Astrocyte of the cerebellum (primary cell): Measurements from ENCODE around the gene MYL4.
"Not testable (repeated sequence)": the region's sequence is repeated elsewhere in the genome, so short reads cannot be mapped to it uniquely, and the experiment has no call there.

Source experiments
- DNase-seq: peaks from one replicate; pipeline ENCODE4 v3.0.0-alpha.2; 2011; ENCODE audit warnings: low read depth
- H3K4me3 ChIP-seq: 2 replicates; pipeline ENCODE4 v1.5.1; 2011; ENCODE audit warnings: mild to moderate bottlenecking, low read depth, low read length, moderate library complexity
- CTCF ChIP-seq: IDR thresholded peaks from 2 replicates; pipeline ENCODE4 v1.5.1; 2012; ENCODE audit warnings: low read length, low read depth, moderate library complexity, mild to moderate bottlenecking; ENCODE audit errors: missing control alignments
- in situ Hi-C: cut with HindIII; loops from 2 replicates; pipeline ENCODE4 v1.10.0; 2017; ENCODE audit warnings: low sequenced_read_pairs

MYL4 gene

DNA sequence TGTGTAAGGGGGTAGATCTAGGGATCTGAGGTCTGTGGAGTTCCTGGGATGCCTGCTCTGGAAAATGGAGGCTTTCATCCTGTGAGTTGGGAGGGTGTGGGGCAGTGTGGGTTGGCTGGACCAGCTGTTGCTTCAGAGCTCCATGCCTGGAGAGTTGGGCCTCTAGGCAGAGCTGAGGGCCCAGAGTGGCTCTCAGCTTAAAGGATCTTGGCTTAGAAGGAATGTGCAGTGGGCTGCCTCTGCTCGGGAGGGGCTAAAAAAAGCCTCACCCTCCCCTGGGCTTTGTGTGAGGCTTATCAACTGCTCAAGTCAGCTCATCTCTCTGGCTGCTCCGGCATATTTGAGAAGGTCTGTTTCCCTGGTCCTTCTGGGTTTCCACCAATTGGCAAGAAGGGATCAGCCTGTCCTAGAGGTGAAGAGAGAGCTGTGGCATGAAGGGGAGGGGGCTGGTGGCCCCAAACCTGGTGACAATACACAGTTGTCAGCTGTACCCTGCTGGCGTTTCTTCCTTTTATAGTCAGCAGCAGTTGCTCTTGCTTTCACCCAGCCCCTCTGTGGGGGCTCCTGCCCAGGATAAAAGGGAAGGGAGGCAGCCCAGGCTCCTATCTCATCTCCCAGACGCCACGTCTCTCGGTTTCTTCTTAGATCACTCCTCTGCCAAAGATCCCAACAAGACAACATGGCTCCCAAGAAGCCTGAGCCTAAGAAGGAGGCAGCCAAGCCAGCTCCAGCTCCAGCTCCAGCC, at the start of gene MYL4:
MYL4 (plus strand) TSS at position 605 of the 745 bp plus-strand sequence; CDS start at position 680, 75 bp downstream.
- no peak for TF ChIP-seq CTCF
- in situ Hi-C loops = no loop called here
- H3K4me3 ChIP-seq = no peak within 1 kb of the TSS
- no peak for DNase-seq

GRCh38 chr17:47162013-47162622, 47.0 kb upstream of the MYL4 start:
- TF ChIP-seq CTCF = no peak
- H3K4me3 ChIP-seq = no peak overlapping the region
- in situ Hi-C loops = no loop called here
- no peak for DNase-seq

DNA sequence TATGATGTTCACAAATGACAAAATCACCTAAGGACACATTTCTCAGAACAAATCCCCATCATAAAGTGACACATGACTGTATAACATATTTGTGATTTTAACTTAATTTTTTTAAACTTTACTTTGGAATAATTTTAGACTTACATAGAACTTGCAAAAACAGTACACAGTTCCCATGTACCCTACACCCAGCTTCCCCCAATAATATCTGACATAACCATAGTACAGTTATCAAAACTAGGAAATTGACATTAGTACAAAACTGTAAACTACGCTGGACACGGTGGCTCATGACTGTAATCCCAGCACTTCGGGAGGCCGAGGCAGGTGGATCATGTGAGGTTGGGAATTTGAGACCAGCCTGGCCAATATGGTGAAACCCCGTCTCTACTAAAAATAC, 44.9 kb upstream of the MYL4 start:
- in situ Hi-C loops = no loop called here
- H3K4me3 ChIP-seq = no peak overlapping the region
- TF ChIP-seq CTCF = no peak
- no peak for DNase-seq

- DNase-seq = no peak
- in situ Hi-C loops = no loop called here
- H3K4me3 ChIP-seq = no peak overlapping the region
- no peak for TF ChIP-seq CTCF
Observed at GRCh38 chr17:47165137-47165536, 44.0 kb upstream of the MYL4 start.

GRCh38 chr17:47166854-47167253, 42.3 kb upstream of the MYL4 start:
- H3K4me3 ChIP-seq, in situ Hi-C loops: not testable (repeated sequence)

GRCh38 chr17:47168896-47169295, 40.3 kb upstream of the MYL4 start:
- DNase-seq, H3K4me3 ChIP-seq, in situ Hi-C loops: not testable (repeated sequence)

More at GRCh38 chr17:47166854-47167253, 42.3 kb upstream of the MYL4 start:
- not testable (repeated sequence) for DNase-seq

DNA sequence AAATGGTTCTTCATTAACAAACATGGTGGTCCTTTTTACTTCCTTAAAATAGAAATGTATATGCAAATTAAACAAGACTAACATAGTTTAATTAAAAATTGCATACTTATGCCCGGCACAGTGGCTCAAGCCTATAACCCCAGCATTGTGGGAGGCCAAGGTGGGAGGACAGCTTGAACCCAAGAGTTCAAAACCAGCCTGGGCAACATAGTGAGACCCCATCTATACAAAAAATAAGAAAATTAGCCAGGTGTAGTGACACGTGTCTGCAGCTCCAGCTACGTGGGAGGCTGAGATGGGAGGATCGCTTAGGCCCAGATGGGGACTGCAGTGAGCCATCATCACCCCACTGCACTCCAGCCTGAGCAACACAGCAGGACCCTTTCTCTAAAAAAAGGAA, 38.4 kb upstream of the MYL4 start:
- in situ Hi-C loops = no loop called here
- no peak for TF ChIP-seq CTCF
- DNase-seq = no peak
- no peak overlapping the region for H3K4me3 ChIP-seq
